ENCODE measurements around the gene RALGDS.
A peak's percentile ranks its signal among the peaks of the same experiment; 100 is the strongest.

Gene RALGDS

DNA sequence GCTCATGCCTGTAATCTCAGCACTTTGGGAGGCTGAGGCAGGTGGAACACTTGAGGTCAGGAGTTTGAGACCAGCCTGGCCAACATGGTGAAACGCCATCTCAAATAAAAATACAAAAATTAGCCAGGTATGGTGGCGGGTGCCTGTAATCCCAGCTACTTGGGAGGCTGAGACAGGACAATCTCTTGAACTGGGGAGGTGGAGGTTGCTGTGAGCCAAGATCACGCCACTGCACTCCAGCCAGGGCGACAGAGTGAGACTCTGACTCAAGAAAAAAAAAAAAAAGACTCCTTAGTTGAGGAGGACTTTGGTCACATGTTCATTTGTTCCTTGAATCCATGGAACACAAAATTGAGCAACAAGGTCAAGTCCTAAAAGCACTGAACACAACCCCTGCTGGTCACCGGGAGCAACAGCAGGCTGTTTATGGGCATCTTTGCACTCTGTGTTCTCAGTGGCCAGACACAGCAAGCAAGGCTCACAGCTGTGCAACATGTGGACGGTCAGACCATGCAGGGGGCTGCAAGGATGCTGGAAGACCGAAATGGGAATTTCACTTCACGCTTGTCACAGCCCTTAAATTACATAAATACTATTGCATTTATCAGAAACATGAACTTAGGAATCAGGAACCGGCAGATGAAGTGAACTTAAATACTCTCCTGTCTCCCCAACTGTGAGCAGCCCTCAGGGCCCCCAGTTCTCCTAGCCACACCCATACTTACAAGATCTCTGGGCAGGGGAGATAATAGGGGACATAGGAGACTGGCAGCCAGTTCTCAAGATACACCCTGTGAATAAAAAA is 39.9 kb upstream of the RALGDS start:
- DNase-seq (ENCODE audit: low spot score) = no peak
- no peak overlapping the region for H3K27ac Mint-ChIP-seq
- H3K36me3 Mint-ChIP-seq (ENCODE audit: low read depth) = no peaks in the 10 kb centered on the region
- peaks cover 4% of the 10 kb centered on the region for H3K4me1 Mint-ChIP-seq (ENCODE audit: low read depth)
- H3K4me3 Mint-ChIP-seq = no peak overlapping the region
- H3K27me3 Mint-ChIP-seq (ENCODE audit: low read depth) = peaks cover 13% of the 10 kb centered on the region
- H3K9me3 Mint-ChIP-seq = no peaks in the 10 kb centered on the region

GRCh38 chr9:133158695-133159094 is 37.7 kb upstream of the RALGDS start:
- H3K9me3 Mint-ChIP-seq = no peaks in the 10 kb centered on the region
- H3K4me3 Mint-ChIP-seq = no peak overlapping the region
- no peaks in the 10 kb centered on the region for H3K36me3 Mint-ChIP-seq (ENCODE audit: low read depth)
- H3K27ac Mint-ChIP-seq = no peak overlapping the region
- peaks cover 8% of the 10 kb centered on the region for H3K27me3 Mint-ChIP-seq (ENCODE audit: low read depth)
- no peak for DNase-seq (ENCODE audit: low spot score)
- peaks cover 2% of the 10 kb centered on the region for H3K4me1 Mint-ChIP-seq (ENCODE audit: low read depth)

GRCh38 chr9:133155156-133155555 is 34.1 kb upstream of the RALGDS start:
- no peak overlapping the region for H3K4me3 Mint-ChIP-seq
- no peak overlapping the region for H3K27ac Mint-ChIP-seq
- H3K36me3 Mint-ChIP-seq (ENCODE audit: low read depth) = no peaks in the 10 kb centered on the region

GRCh38 chr9:133154097-133154989 is 33.3 kb upstream of the RALGDS start:
- H3K27ac Mint-ChIP-seq = no peak overlapping the region
- no peaks in the 10 kb centered on the region for H3K36me3 Mint-ChIP-seq (ENCODE audit: low read depth)
- no peak overlapping the region for H3K4me3 Mint-ChIP-seq
- no peak for DNase-seq (ENCODE audit: low spot score)
- H3K9me3 Mint-ChIP-seq = no peaks in the 10 kb centered on the region
- H3K4me1 Mint-ChIP-seq (ENCODE audit: low read depth) = no peaks in the 10 kb centered on the region
- no peaks in the 10 kb centered on the region for H3K27me3 Mint-ChIP-seq (ENCODE audit: low read depth)

More at GRCh38 chr9:133155156-133155555, 34.1 kb upstream of the RALGDS start:
- Mint-ChIP-seq H3K4me1 (ENCODE audit: low read depth) (no peaks in the 10 kb centered on the region), H3K9me3 (no peaks in the 10 kb centered on the region), H3K27me3 (ENCODE audit: low read depth) (no peaks in the 10 kb centered on the region)
- no peak for DNase-seq (ENCODE audit: low spot score)

- no peak overlapping the region for H3K27ac Mint-ChIP-seq
- no peaks in the 10 kb centered on the region for H3K27me3 Mint-ChIP-seq (ENCODE audit: low read depth)
- no peaks in the 10 kb centered on the region for H3K4me1 Mint-ChIP-seq (ENCODE audit: low read depth)
- DNase-seq (ENCODE audit: low spot score) = no peak
- H3K4me3 Mint-ChIP-seq = no peak overlapping the region
- no peaks in the 10 kb centered on the region for H3K36me3 Mint-ChIP-seq (ENCODE audit: low read depth)
- H3K9me3 Mint-ChIP-seq = no peaks in the 10 kb centered on the region
Measured at GRCh38 chr9:133153227-133154096, 32.4 kb upstream of the RALGDS start.

DNA sequence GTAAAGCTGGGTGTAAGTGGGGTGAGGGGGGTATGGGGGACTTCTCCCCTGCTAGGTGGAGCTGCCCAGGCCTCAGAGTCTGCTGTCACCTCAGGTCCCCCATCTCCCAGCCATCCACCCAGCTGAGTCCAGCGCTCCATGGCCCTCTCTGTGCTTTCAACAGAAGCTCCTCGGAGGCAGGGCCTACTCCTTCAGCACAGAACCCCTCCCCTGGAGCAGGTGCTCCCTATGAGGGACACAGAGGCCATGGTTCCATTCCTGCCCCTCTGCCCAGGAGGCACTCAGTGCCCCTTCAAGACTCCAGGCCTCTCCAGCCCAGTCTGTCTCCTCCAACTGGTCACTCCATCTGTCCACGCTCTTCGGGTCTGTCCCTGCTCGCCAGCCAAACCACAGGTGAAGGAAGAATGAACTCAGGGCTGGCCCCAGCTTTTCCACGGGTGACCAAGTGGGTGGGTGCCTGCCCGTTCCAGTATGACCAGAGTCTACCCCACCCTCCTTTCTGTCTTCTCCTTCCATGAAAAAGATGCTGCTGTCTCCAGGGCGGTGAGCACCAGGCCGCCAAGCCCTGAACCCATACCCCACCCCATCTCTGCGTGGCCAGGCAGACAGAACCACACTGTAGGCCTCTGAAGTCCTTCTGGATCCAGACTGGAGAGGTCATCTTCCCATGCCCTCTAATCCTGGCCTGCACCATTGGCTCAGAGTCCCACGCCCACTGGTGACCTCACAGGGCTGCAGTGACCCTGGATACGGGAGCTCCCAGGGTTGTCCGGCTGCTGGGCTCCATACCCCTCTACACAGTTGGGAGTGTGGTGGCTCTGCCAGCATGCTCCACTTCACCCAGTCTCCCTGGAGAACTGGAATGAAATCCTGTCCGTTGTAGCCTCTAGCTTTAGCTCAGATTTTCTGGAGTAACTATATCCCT is 30.8 kb upstream of the RALGDS start:
- Mint-ChIP-seq H3K9me3 (no peaks in the 10 kb centered on the region), H3K27ac (peak overlapping the region; percentile 17), H3K36me3 (ENCODE audit: low read depth) (peaks cover 3% of the 10 kb centered on the region), H3K4me1 (ENCODE audit: low read depth) (peaks cover 13% of the 10 kb centered on the region), H3K27me3 (ENCODE audit: low read depth) (no peaks in the 10 kb centered on the region), H3K4me3 (no peak overlapping the region)
- no peak for DNase-seq (ENCODE audit: low spot score)

DNA sequence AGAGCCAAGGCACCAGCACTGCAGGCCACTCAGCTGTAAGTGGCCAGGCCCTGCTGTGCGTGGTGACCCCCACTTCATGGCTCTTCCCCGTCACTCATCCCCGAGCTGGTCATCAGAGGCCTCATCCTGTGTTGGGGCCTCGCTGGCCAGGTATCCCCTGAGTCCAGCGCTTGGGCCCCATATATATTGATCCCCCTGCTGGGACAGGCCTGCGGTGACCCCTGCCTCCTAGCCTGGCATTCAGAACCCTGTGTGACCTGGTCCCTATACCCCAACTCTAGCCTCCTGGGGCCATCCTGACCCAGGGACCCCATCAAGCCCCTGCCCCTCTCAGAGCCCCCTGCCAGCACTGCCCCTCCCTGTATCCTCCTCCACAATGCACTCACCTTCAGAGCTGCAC is 30.0 kb upstream of the RALGDS start:
- H3K36me3 Mint-ChIP-seq (ENCODE audit: low read depth) = peaks cover 3% of the 10 kb centered on the region
- no peaks in the 10 kb centered on the region for H3K27me3 Mint-ChIP-seq (ENCODE audit: low read depth)
- H3K27ac Mint-ChIP-seq = no peak overlapping the region
- peaks cover 13% of the 10 kb centered on the region for H3K4me1 Mint-ChIP-seq (ENCODE audit: low read depth)
- H3K9me3 Mint-ChIP-seq = no peaks in the 10 kb centered on the region
- no peak for DNase-seq (ENCODE audit: low spot score)
- H3K4me3 Mint-ChIP-seq = no peak overlapping the region

DNA sequence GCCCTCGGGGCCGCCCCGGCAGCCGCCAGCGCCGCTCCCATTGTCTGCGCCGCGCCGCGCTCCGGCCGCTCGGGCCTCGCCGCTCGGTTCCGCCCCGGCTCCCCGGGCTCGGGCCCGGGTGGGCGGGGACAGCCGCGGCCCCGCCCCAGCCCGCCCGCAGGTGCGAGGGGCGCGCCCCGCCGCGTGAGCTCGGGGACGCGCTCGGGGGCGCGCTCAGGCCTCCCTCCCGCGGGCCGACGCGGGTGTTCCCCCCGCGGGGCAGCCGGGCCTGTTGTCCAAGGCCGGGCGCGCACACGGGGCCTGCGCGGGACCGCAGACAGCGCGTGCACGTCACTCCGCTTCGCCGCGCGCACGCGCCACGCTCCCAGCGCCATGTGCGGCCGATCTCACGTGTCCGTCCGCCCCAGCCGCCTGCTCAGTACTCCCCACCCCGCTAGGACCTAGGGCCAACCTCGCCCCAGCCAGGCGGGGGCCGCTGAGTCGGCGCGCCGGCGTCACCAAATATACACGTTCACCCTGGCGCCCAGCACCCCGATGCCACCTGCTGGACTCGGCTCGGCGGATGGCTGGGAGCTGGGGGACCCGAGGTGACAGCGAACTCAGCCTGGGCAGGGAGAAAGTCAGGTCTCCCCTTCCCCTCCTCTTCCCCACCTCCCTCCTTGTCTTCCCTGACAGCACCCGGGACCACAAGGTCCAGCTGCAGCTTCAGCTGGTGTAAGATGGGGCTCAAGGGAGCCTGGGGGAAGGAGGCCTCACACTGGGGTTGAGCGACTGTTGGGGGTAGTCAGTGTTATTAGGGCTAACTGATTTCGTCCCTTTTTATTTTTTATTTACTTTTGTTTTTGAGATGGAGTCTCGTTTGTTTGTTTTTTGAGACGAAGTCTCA is 28.3 kb upstream of the RALGDS start:
- H3K27ac Mint-ChIP-seq = peak overlapping the region; percentile 79
- H3K36me3 Mint-ChIP-seq (ENCODE audit: low read depth) = peaks cover 9% of the 10 kb centered on the region
- no peaks in the 10 kb centered on the region for H3K9me3 Mint-ChIP-seq
- peak; percentile 89 for DNase-seq (ENCODE audit: low spot score)
- peak overlapping the region; percentile 68 for H3K4me3 Mint-ChIP-seq
- no peaks in the 10 kb centered on the region for H3K27me3 Mint-ChIP-seq (ENCODE audit: low read depth)
- peaks cover 21% of the 10 kb centered on the region for H3K4me1 Mint-ChIP-seq (ENCODE audit: low read depth)

DNA sequence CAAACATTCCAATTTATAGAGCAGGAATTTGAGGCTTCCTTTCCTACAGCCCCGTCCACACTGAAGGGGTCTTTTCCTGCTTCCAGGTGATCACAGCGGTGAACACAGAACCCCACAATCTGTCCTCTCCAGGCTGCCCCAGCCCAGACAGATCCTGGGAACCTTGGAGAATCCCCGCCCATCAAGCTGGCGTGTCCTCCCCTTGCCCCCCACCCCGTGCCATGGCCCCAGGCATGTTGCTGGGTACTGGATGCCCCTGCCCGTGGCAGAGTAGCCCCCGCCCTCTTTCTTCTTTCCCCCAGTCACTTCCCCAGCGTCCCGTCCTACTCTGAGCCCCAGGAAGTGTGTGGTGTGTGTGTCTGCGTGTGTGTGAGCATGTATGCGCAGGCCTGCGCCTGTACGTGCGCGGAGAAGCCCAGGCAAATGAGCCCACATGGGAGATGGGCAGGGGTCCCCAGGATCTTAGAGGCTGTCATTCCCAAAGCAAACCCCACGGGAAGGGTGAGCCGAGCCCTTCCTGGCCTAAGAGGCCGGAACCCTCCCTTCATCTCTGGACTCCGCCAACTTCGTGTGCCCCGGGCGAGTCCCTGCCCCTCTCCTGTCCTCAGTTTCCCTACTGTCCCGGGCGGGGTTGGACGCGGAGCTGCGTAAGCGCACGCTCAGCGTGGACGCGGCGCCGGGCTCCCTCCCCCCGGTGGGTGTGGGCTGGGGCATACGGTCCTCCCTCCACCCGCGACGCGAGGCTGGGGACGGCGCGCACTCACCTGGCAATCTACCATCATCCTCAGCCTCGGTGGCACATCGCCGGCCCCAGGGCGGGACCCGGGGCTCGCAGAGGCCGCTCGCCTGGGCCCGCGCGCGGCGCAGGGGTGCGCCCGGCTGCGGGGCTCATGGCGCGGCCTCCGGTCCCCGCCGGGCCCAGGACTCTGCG is 27.4 kb upstream of the RALGDS start:
- H3K4me1 Mint-ChIP-seq (ENCODE audit: low read depth) = peaks cover 27% of the 10 kb centered on the region
- H3K27ac Mint-ChIP-seq = peak overlapping the region; percentile 98
- H3K4me3 Mint-ChIP-seq = peak overlapping the region; percentile 93
- no peaks in the 10 kb centered on the region for H3K27me3 Mint-ChIP-seq (ENCODE audit: low read depth)
- H3K9me3 Mint-ChIP-seq = no peaks in the 10 kb centered on the region
- H3K36me3 Mint-ChIP-seq (ENCODE audit: low read depth) = peaks cover 9% of the 10 kb centered on the region
- DNase-seq (ENCODE audit: low spot score) = peak; percentile 47

DNA sequence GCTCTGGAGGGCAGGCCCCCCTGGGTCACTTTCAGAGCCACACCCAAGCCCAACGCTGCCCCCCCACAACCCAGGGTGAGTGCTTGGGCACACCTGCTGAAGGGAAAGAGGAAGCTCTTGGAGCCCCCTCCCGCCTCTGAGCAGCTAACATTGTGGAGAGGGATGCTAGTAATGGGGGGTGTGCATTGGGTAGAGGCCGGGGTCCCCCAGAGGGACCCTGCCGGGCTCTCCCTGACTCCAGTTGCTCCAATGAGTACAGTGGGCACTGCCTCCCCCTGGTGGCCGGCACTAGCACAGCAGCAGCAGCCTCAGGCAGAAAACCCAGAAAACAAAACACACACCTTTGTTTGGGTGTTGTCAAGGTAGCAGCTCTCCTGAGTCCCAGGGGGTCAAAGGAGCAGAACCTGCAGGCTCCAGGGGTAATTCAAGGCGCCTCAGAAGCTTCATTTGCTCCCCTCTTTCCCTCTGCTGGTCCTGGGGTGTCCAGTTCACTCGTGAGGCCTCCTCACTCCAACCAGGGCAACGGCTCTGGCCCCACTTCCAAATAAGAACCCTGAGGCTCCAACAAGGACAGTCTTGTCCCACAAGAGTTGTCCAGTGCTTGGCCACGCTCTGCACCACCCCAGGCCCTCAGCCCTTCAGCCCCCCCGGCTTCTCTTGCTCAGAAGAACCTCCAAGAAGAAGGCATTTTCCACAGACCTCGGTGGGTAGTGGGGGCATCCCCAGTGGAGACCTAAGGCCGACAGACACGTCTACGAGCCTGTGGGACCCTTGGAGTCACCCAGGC is 26.6 kb upstream of the RALGDS start:
- Mint-ChIP-seq H3K4me1 (ENCODE audit: low read depth) (peaks cover 31% of the 10 kb centered on the region), H3K9me3 (no peaks in the 10 kb centered on the region), H3K36me3 (ENCODE audit: low read depth) (peaks cover 9% of the 10 kb centered on the region), H3K27me3 (ENCODE audit: low read depth) (no peaks in the 10 kb centered on the region), H3K27ac (peak overlapping the region; percentile 98), H3K4me3 (peak overlapping the region; percentile 93)
- peak; percentile 76 for DNase-seq (ENCODE audit: low spot score)
